Measurements from ENCODE around the gene PNPLA6. TPM values are rescaled to one million over a fixed set of nuclear protein-coding genes. Genes with fewer than 3 reads are reported as not detected.
A peak's percentile ranks its signal among the peaks of the same experiment; 100 is the strongest.

The PNPLA6 gene
- total and polyA plus RNA-seq, 2 of the 13 experiments (the other 11 are each of a cell fraction or from before 2014, with no cell fraction given): 24.9 to 28.2 TPM

DNA sequence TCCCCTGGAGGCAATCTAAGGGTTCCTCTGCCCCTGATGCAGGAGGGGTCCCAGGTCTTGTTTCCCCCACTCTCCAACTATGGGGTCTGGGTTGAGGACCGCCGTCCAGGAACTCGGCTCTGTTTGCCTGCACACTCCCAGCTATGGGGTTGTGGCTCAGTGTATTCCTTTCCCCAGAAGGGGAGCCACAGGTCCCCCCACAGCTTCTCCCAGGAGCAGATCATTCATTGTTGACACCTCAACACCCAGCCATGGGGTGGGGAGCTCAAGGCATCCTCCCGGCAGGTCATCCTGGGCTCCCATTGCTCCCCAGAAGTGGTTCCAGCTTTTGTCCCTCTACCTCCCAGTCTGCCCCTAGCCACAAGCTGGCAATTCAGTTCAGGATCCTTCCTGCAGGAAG lies 18.6 kb upstream of the PNPLA6 start (continued):
- TF ChIP-seq, protein P1, sequence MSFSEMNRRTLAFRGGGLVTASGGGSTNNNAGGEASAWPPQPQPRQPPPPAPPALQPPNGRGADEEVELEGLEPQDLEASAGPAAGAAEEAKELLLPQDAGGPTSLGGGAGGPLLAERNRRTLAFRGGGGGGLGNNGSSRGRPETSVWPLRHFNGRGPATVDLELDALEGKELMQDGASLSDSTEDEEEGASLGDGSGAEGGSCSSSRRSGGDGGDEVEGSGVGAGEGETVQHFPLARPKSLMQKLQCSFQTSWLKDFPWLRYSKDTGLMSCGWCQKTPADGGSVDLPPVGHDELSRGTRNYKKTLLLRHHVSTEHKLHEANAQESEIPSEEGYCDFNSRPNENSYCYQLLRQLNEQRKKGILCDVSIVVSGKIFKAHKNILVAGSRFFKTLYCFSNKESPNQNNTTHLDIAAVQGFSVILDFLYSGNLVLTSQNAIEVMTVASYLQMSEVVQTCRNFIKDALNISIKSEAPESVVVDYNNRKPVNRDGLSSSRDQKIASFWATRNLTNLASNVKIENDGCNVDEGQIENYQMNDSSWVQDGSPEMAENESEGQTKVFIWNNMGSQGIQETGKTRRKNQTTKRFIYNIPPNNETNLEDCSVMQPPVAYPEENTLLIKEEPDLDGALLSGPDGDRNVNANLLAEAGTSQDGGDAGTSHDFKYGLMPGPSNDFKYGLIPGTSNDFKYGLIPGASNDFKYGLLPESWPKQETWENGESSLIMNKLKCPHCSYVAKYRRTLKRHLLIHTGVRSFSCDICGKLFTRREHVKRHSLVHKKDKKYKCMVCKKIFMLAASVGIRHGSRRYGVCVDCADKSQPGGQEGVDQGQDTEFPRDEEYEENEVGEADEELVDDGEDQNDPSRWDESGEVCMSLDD (CRISPR knock-in tag; IDR thresholded peaks at IDR 0.05; ENCODE audit: borderline replicate concordance): 0 out of 2 replicates have a peak, but pooled peaks have one; percentile 34
- TF ChIP-seq SALL1 (CRISPR knock-in tag; IDR thresholded peaks at IDR 0.05): no peak
- TF ChIP-seq ZNF30 (CRISPR knock-in tag; IDR thresholded peaks at IDR 0.05): no peak
- TF ChIP-seq PRPF4 (IDR thresholded peaks at IDR 0.05; ENCODE audit: low read depth, low read length, poor library complexity, severe bottlenecking): no peak
- no peak for TF ChIP-seq TBP (CRISPR knock-in tag; IDR thresholded peaks at IDR 0.05)
- TF ChIP-seq, protein P2, sequence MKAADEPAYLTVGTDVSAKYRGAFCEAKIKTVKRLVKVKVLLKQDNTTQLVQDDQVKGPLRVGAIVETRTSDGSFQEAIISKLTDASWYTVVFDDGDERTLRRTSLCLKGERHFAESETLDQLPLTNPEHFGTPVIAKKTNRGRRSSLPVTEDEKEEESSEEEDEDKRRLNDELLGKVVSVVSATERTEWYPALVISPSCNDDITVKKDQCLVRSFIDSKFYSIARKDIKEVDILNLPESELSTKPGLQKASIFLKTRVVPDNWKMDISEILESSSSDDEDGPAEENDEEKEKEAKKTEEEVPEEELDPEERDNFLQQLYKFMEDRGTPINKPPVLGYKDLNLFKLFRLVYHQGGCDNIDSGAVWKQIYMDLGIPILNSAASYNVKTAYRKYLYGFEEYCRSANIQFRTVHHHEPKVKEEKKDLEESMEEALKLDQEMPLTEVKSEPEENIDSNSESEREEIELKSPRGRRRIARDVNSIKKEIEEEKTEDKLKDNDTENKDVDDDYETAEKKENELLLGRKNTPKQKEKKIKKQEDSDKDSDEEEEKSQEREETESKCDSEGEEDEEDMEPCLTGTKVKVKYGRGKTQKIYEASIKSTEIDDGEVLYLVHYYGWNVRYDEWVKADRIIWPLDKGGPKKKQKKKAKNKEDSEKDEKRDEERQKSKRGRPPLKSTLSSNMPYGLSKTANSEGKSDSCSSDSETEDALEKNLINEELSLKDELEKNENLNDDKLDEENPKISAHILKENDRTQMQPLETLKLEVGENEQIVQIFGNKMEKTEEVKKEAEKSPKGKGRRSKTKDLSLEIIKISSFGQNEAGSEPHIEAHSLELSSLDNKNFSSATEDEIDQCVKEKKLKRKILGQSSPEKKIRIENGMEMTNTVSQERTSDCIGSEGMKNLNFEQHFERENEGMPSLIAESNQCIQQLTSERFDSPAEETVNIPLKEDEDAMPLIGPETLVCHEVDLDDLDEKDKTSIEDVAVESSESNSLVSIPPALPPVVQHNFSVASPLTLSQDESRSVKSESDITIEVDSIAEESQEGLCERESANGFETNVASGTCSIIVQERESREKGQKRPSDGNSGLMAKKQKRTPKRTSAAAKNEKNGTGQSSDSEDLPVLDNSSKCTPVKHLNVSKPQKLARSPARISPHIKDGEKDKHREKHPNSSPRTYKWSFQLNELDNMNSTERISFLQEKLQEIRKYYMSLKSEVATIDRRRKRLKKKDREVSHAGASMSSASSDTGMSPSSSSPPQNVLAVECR (CRISPR knock-in tag; IDR thresholded peaks at IDR 0.05; ENCODE audit: borderline replicate concordance): 0 out of 2 replicates have a peak, but pooled peaks have one; percentile 23
- TF ChIP-seq PPARG (CRISPR knock-in tag; conservative IDR thresholded peaks at IDR 0.05): no peak
- TF ChIP-seq, protein P3, sequence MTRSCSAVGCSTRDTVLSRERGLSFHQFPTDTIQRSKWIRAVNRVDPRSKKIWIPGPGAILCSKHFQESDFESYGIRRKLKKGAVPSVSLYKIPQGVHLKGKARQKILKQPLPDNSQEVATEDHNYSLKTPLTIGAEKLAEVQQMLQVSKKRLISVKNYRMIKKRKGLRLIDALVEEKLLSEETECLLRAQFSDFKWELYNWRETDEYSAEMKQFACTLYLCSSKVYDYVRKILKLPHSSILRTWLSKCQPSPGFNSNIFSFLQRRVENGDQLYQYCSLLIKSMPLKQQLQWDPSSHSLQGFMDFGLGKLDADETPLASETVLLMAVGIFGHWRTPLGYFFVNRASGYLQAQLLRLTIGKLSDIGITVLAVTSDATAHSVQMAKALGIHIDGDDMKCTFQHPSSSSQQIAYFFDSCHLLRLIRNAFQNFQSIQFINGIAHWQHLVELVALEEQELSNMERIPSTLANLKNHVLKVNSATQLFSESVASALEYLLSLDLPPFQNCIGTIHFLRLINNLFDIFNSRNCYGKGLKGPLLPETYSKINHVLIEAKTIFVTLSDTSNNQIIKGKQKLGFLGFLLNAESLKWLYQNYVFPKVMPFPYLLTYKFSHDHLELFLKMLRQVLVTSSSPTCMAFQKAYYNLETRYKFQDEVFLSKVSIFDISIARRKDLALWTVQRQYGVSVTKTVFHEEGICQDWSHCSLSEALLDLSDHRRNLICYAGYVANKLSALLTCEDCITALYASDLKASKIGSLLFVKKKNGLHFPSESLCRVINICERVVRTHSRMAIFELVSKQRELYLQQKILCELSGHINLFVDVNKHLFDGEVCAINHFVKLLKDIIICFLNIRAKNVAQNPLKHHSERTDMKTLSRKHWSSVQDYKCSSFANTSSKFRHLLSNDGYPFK (CRISPR knock-in tag; IDR thresholded peaks at IDR 0.05; ENCODE audit: borderline replicate concordance): no peak

Data from HepG2 (cell line).